Testis (tissue), 2 donors: ENCODE measurements around the gene COL4A2.

Source experiments
- POLR2A ChIP-seq: fragments of 450-650 bp; IDR thresholded peaks from one replicate; pipeline ENCODE4 v1.6.1; 2017; ENCODE audit warnings: antibody characterized with exemption, mild to moderate bottlenecking, moderate library complexity
- TF ChIP-seq, protein P1 (sequence below), 3 experiments: fragments of 450-650 bp in 2 of 3; fragments of 200-600 bp in 1 of 3; sonication (generic) in 1 of 3; IDR thresholded peaks; one replicate each; pipeline ENCODE4 v1.5.1; 2016 to 2019; ENCODE audit warnings: antibody characterized with exemption in 3 of 3, mild to moderate bottlenecking in 2 of 3, moderate library complexity in 1 of 3

DNA sequence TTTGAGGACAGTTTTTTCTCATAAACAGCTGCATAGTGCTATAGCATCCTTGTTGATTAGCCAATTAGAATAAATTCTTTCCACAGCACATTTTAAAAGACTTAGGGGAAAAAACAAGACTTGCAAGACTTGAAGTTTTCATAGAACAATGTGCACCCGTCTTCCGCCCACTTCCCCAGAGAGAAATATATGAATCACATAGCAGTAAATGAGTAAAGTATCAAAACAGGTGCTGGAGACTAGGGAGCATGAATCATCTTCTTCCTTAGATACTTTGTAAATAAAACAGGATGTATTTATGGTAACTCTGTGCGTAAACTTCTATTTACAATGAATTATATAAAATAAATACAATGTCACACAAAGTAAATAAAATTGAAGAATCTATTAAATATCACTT, 75.1 kb downstream of the COL4A2 start:
- no peak for TF ChIP-seq POLR2A
- TF ChIP-seq, protein P1, sequence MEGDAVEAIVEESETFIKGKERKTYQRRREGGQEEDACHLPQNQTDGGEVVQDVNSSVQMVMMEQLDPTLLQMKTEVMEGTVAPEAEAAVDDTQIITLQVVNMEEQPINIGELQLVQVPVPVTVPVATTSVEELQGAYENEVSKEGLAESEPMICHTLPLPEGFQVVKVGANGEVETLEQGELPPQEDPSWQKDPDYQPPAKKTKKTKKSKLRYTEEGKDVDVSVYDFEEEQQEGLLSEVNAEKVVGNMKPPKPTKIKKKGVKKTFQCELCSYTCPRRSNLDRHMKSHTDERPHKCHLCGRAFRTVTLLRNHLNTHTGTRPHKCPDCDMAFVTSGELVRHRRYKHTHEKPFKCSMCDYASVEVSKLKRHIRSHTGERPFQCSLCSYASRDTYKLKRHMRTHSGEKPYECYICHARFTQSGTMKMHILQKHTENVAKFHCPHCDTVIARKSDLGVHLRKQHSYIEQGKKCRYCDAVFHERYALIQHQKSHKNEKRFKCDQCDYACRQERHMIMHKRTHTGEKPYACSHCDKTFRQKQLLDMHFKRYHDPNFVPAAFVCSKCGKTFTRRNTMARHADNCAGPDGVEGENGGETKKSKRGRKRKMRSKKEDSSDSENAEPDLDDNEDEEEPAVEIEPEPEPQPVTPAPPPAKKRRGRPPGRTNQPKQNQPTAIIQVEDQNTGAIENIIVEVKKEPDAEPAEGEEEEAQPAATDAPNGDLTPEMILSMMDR (IDR thresholded peaks at IDR 0.05), result no peak
